ENCODE results near the gene LILRB5.
A peak's percentile ranks its signal among the peaks of the same experiment; 100 is the strongest.

The LILRB5 gene

DNA sequence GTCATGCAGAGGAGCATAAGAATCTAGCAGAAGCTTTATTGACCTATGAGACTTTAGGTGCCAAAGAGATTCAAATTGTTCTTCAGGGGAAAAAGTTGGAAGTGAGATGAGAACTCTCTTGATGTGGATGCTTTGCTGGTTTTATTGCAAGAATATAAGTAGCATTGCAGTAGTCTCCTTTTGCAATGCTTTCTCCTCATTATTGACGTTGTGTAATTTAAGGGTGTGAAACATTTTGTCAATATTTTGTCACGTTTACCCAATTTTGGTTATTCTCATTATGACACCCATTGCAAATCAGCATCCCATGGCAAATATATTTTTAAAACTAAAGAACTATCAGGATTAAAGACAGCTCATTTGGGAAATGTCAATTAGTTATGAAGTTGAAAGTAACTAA lies 11.9 kb upstream of the LILRB5 start:
- TF ChIP-seq, protein P1, sequence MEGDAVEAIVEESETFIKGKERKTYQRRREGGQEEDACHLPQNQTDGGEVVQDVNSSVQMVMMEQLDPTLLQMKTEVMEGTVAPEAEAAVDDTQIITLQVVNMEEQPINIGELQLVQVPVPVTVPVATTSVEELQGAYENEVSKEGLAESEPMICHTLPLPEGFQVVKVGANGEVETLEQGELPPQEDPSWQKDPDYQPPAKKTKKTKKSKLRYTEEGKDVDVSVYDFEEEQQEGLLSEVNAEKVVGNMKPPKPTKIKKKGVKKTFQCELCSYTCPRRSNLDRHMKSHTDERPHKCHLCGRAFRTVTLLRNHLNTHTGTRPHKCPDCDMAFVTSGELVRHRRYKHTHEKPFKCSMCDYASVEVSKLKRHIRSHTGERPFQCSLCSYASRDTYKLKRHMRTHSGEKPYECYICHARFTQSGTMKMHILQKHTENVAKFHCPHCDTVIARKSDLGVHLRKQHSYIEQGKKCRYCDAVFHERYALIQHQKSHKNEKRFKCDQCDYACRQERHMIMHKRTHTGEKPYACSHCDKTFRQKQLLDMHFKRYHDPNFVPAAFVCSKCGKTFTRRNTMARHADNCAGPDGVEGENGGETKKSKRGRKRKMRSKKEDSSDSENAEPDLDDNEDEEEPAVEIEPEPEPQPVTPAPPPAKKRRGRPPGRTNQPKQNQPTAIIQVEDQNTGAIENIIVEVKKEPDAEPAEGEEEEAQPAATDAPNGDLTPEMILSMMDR (conservative IDR thresholded peaks at IDR 0.05; ENCODE audit: low read depth, low read length) = no peak
- DNase-seq (ENCODE audit: low read depth) = no peak
- H3K4me3 ChIP-seq (ENCODE audit: low read length) = no peak overlapping the region

DNA sequence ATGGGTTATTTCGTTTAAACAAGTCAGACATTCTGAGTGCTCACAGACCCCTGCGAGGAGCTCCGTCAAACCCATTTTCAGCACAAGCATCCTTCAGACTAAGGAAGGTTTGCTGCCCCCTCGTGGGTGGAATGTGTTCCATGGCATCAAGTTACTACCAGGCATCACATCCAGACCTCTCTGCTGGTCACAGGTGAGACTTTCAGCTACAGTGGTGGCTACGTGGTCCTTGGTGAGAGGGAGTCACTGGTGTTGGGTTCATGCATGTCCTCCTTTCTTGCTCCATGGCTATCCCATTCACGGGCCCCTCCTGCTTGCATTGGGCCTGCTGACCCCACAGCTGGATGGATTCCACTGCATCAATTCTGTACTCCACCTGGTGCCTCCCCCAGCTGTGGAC lies 9.1 kb upstream of the LILRB5 start:
- peak; percentile 9 for DNase-seq (ENCODE audit: low read depth)
- TF ChIP-seq, protein P1 (conservative IDR thresholded peaks at IDR 0.05; ENCODE audit: low read depth, low read length) = peak; percentile 84
- H3K4me3 ChIP-seq (ENCODE audit: low read length) = no peak overlapping the region

DNA sequence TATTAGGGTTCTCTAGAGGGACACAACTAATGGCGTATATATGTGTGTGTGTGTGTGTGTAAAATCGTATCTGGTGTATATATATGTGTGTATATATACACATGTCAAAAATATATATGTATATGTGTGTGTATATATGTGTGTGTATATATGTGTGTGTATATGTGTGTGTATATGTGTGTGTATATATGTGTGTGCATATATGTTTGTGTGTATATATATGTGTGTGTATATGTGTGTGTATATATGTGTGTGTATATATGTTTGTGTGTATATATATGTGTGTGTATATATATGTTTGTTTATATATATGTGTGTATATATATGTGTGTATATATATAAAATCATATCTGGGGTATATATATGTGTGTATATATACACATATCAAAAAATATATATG lies 5.4 kb upstream of the LILRB5 start:
- H3K4me3 ChIP-seq (ENCODE audit: low read length) = no peak overlapping the region
- DNase-seq (ENCODE audit: low read depth) = no peak
- TF ChIP-seq, protein P1 (conservative IDR thresholded peaks at IDR 0.05; ENCODE audit: low read depth, low read length) = no peak

DNA sequence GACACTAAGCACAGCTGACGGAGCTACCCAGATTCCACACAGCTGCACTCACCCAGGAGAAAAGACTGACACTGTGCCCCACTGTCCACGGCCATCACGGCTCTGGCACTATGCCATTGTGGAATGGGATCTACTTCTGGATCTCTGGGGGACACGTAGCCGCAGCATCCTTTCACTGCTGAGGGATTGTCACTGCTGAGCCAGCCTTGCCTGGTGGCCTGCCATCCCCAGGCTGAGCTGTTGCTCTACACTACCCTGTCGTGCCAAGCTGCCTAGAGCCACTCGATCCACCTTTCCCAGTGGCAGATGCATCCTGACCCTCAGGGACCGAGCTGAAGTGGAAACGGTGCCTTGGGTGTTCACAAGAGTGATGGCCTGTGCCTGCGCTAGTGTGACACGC lies 5.0 kb upstream of the LILRB5 start:
- TF ChIP-seq, protein P1 (conservative IDR thresholded peaks at IDR 0.05; ENCODE audit: low read depth, low read length) = no peak
- no peak overlapping the region for H3K4me3 ChIP-seq (ENCODE audit: low read length)
- no peak for DNase-seq (ENCODE audit: low read depth)

DNA sequence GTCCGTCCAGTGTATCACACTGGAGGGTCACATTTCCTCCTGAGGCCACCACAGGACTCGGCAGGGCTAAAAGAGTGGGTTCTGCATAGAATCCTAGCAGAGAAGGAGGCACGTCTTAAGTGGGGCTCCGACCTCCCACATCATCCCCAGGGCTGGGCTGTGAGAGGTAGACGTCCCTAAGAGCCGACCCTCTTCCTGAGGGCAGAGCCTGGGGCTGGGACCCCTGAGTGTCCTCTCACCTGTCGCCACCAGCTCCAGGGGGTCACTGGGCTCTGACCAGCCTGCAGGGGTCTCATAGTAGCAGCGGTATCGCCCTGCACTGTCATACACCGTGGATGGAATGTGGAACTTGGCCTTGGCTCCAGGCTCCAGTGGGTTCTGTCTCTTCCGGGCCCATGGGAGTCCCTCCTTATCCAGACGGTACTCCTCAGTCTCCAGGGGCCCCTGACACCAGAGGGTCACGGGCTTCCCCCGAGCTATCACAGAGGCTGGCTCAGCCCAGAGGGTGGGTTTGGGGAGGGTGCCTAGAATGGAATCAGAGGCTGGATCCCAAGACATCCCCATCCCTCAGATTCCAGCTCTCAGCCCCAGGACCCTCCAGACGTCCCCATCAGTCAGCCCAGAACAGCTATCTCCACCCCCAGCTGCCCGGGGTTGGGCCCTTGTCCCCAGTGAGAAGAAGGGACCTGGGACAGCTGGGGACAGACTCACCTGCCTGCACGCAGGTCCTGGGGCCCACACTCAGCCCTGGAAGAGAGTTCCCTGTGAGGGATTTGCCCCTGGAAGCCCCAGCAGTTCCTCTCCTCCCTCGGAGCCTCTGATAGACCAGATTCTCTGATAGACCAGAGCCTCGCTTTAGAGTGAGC lies 590 bp downstream of the LILRB5 start:
- no peak overlapping the region for H3K4me3 ChIP-seq (ENCODE audit: low read length)
- no peak for DNase-seq (ENCODE audit: low read depth)
- TF ChIP-seq, protein P1 (conservative IDR thresholded peaks at IDR 0.05; ENCODE audit: low read depth, low read length) = no peak

DNA sequence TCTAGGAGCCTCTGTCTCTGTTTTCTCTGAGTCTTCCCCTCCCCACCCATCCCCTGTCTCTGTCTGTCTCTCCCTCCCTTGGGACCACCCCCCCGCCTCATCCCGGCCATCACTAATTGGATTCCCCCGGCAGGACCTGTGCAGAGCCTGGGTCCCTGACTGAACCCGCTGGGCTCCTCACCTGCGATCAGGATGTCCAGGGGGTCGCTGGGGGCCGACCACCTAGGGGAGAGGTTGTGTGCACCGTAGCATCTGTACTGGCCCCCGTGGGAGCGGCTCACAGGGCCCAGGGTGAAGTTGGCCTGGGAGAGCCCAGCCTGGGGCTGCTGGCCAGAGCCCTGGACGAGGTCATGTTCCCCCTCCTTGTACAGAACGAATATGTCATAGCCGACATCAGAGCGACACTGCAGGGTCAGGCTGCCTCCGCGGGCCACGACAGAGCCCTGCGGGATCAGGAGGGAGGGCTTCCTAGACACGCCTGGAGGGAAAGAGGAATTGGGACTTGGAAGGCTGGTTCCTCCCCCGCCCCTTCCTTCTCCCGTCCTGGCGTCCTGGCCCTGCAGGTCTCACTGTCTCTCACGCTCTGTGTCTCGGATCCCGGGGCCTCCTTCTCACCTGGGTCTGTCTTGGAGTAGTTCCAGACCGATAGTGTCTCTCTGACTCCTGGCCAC lies 1.8 kb downstream of the LILRB5 start:
- TF ChIP-seq, protein P1 (conservative IDR thresholded peaks at IDR 0.05; ENCODE audit: low read depth, low read length) = no peak
- DNase-seq (ENCODE audit: low read depth) = no peak
- no peak overlapping the region for H3K4me3 ChIP-seq (ENCODE audit: low read length)

Measured in retinal pigment epithelial cell (primary cell).